SW 1271 (cell line): ENCODE measurements around the gene SNTA1.
"Not testable (repeated sequence)": the region's sequence is repeated elsewhere in the genome, so short reads cannot be mapped to it uniquely, and the experiment has no call there.

Experiments used
- DNase-seq, 2 experiments: peaks; one replicate each; lab custom pipeline; 2025; lab: John Stamatoyannopoulos, UW

SNTA1 gene

GRCh38 chr20:33431797-33432381 lies 11.7 kb downstream of the SNTA1 start:
- DNase-seq, result no peak

GRCh38 chr20:33423875-33424274 lies 19.7 kb downstream of the SNTA1 start:
- not testable (repeated sequence) for DNase-seq

GRCh38 chr20:33423141-33423834 lies 20.3 kb downstream of the SNTA1 start:
- no peak for DNase-seq

- DNase-seq, result no peak
Observed at GRCh38 chr20:33419140-33419974, 24.2 kb downstream of the SNTA1 start.

- peak in 1 of 2 experiments; percentile 52 for DNase-seq
Observed at GRCh38 chr20:33418033-33418432, 25.5 kb downstream of the SNTA1 start.

GRCh38 chr20:33415948-33416347 lies 27.6 kb downstream of the SNTA1 start:
- no peak for DNase-seq

GRCh38 chr20:33412484-33412838 lies 31.1 kb downstream of the SNTA1 start:
- no peak for DNase-seq

GRCh38 chr20:33411711-33412483 lies 31.7 kb downstream of the SNTA1 start:
- no peak for DNase-seq

GRCh38 chr20:33411242-33411641 lies 32.3 kb downstream of the SNTA1 start:
- no peak for DNase-seq

- DNase-seq, result no peak
Observed at GRCh38 chr20:33410081-33410742, 33.4 kb downstream of the SNTA1 start.

- no peak for DNase-seq
Observed at GRCh38 chr20:33408716-33409654, 34.6 kb downstream of the SNTA1 start.

GRCh38 chr20:33408313-33408712 lies 35.2 kb downstream of the SNTA1 start:
- DNase-seq, result no peak

- DNase-seq, result no peak
Observed at GRCh38 chr20:33407796-33408195, 35.8 kb downstream of the SNTA1 start.

GRCh38 chr20:33407251-33407650 lies 36.3 kb downstream of the SNTA1 start:
- no peak for DNase-seq

GRCh38 chr20:33404281-33404680 lies 39.3 kb downstream of the SNTA1 start:
- no peak for DNase-seq

- DNase-seq, result no peak
Observed at GRCh38 chr20:33401921-33402369, 41.6 kb downstream of the SNTA1 start.

- peak; percentile 98 for DNase-seq
Observed at GRCh38 chr20:33401184-33401920, 42.2 kb downstream of the SNTA1 start, which contains the start of gene CDK5RAP1. TSS of gene CDK5RAP1 (minus strand) at chr20:33401519. CDS start at chr20:33397064, 4,455 bp downstream.

- peak; percentile 50 to 71 for DNase-seq
Observed at GRCh38 chr20:33400812-33401183, 42.8 kb downstream of the SNTA1 start.

- DNase-seq, result no peak
Observed at GRCh38 chr20:33399924-33400323, 43.6 kb downstream of the SNTA1 start.

- no peak for DNase-seq
Observed at GRCh38 chr20:33394718-33395117, 48.8 kb downstream of the SNTA1 start.
